ENCODE measurements around the gene HSP90B1.
A peak's percentile ranks its signal among the peaks of the same experiment; 100 is the strongest.

HSP90B1 gene

GRCh38 chr12:103930034-103930786 is at the start of gene HSP90B1:
HSP90B1 (plus strand) TSS chr12:103930410; CDS start chr12:103930516, 106 bp downstream.
- DNase-seq (ENCODE audit: low spot score), result peak; percentile 99

DNA sequence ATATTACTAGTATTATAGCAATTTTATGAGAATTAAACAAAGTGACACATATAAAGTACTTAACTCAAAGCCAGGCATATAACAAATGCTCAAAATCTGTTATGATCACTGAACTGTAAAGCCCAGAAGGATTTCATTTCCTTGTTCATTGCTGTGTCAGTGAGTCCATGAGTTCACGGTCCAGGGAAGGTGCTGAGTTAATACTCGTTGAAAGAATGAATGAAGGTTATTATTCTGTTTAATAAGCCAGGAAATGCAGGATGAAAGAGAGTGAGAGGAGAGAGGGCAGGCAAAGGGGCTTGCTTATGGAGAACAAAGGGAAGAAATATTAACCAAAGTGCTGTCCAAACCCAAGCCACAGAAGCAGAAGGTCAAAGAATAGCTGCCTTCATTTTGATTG is 48.9 kb upstream of the HSP90B1 start:
- no peak for DNase-seq (ENCODE audit: low spot score)

DNA sequence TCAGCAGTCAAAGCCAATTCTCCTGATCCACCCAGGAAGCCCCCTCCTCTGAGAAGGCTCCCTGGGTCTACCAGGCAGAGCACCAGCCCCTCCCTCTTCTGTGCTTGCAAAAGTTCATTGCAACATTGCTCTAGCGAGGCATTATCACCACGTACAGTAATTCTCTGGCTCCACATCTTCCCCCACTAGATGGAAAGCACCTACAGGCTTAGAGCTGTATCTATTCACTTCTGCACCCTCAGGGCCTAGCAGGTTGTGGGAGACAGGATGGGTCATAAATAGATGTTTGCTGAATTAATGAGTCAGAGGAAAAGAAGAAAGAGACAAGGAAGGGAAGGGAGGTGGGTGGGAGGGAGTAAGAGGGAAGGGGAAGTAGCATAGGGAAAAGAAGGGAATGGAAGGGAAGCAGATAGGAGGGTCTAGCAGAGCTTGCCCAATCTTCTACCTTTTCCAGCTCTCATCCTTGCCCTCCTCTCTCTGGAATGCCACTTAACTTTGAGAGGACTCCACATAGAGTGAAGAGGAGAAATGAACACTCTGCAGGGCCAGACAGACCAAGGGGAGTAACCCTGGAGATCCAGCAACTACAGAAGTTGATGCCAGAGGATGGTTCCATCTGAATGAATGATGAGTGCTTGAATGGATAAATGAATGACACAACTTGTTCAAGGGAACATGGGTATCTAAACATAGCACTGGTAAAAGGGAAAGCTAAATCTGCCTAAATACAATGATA is 47.2 kb upstream of the HSP90B1 start:
- DNase-seq (ENCODE audit: low spot score), result no peak

- DNase-seq (ENCODE audit: low spot score), result no peak
Observed at GRCh38 chr12:103883908-103884307, 46.3 kb upstream of the HSP90B1 start.

DNA sequence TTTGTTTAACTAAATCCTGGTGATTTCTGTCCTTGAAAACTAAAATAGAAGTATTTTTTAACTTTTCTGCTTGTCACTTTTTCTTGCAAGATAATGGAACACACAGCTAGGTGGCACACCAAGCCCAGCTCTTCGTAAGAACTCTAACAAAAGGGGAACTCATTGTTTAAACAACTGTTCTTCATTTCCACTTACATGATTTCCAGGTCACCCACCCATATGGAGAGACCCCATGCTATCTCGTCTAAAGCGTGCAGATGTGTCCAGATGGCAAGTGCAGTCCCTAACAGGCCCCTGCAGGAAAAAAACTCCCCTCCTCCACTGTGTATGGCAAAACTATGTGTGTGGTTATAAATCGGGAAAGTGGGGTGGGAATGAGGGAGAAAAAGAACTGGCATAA is 45.9 kb upstream of the HSP90B1 start:
- DNase-seq (ENCODE audit: low spot score), result peak; percentile 48

- no peak for DNase-seq (ENCODE audit: low spot score)
Observed at GRCh38 chr12:103886195-103886797, 43.9 kb upstream of the HSP90B1 start.

GRCh38 chr12:103887738-103888137 is 42.5 kb upstream of the HSP90B1 start:
- DNase-seq (ENCODE audit: low spot score), result no peak

DNA sequence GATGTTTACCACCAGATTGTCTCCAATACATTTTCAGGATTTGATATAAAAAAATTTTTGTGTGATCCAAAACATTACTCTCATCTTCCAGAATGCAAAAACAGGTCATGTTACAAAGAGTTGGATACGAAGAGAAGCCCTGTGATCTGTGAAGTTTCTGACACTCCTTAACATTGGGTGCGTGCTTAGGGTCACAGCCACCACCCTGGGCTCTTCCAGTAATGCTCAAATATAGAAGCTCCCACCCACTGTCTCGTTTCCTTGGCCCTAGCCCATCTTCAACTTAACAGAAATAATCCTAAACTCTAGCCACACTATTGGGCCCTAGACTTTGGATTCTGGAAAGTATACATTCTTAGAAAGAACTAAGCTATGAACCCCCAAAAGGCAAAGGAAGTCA is 32.9 kb upstream of the HSP90B1 start:
- no peak for DNase-seq (ENCODE audit: low spot score)

DNA sequence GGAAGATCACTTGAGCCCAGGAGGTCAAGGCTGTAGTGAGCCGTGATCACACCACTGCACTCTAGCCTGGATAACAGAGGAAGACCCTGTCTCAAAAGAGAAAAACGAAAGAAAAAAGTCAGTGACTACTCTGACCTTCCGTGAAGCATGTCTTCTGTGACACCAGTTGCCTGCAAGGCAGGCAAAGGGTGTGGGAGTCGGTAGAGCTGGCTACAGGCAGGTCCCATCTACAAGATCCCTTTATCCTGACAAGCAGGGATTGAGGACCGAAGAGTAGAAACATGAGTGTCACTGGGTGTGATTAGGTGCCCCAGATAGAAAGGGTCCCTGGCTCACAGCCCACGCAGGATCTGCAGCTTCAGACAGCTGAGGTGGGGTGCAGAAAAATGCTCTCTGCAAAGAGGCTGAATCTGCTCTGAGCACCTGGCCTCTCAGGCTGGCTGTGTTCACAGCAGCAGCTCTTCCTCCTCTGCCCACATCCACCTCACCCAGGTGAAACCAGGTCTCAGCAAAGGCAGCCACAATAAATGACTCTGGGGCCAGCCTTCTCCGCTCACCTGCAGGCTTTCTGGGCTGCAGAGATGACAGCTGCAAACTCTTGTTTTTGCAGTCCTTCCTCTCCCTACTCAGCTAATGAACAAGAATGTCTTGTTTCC is 28.6 kb upstream of the HSP90B1 start:
- DNase-seq (ENCODE audit: low spot score), result no peak

- DNase-seq (ENCODE audit: low spot score), result no peak
Observed at GRCh38 chr12:103903993-103904392, 26.2 kb upstream of the HSP90B1 start.

- DNase-seq (ENCODE audit: low spot score), result no peak
Observed at GRCh38 chr12:103905730-103906349, 24.4 kb upstream of the HSP90B1 start.

DNA sequence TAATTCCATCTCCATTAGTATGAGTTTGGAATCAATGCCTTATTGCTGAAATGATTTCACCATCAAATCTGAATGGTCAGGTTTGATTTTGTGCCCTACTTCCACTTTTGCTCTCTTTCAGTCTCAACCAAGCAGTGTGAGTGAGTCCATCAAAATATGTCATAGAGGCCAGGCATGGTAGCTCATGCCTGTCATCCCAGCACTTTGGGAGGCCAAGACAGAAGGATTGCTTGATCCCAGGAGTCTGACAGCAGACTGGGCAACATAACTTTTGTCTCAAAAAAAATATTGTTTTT is 22.0 kb upstream of the HSP90B1 start:
- no peak for DNase-seq (ENCODE audit: low spot score)

GRCh38 chr12:103908877-103909276 is 21.3 kb upstream of the HSP90B1 start:
- DNase-seq (ENCODE audit: low spot score), result no peak

GRCh38 chr12:103909811-103910210 is 20.4 kb upstream of the HSP90B1 start:
- DNase-seq (ENCODE audit: low spot score), result no peak

- no peak for DNase-seq (ENCODE audit: low spot score)
Observed at GRCh38 chr12:103912069-103912468, 18.1 kb upstream of the HSP90B1 start.

DNA sequence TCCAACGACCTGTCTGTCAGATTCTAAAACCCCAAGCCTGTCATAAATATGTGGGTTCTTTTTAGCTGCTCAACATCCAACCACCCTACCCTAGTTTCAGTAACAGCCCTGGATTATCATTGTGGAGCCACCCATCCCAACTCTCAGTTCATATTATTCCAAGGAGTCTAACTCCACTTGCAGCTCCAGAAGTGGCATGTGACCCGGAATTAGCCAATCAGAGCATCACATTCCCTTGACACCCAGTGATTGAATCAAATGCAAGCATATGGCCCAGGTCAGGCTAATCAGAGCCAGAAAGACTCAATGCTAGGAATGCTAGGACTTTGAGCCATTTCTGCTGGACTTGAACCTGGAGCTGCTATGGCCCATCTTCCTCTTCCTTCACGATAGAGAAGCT is 17.1 kb upstream of the HSP90B1 start:
- DNase-seq (ENCODE audit: low spot score), result no peak

- DNase-seq (ENCODE audit: low spot score), result no peak
Observed at GRCh38 chr12:103915306-103915705, 14.9 kb upstream of the HSP90B1 start.

DNA sequence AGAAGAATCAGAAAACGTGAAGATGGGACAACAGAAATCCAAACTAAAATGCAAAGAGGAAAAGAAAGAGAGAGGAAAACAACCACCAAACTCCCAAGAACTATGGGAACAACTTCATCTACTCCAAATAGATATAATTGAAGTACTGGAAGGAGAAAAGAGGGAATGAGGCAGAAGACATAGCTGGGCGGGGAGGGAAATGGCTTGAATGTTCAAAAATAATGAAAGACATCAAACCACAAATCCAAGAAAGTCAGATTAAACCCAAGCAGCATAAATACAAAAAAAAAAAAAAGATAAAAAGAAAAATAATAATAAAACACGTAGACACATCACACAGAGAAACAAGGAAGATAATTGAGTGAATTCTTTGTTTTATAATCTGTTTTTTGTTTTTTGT is 12.3 kb upstream of the HSP90B1 start:
- no peak for DNase-seq (ENCODE audit: low spot score)

GRCh38 chr12:103924761-103925641 is 5.2 kb upstream of the HSP90B1 start:
- DNase-seq (ENCODE audit: low spot score), result no peak

GRCh38 chr12:103928682-103929045 is 1.5 kb upstream of the HSP90B1 start:
- no peak for DNase-seq (ENCODE audit: low spot score)

- DNase-seq (ENCODE audit: low spot score), result peak; percentile 88
Observed at GRCh38 chr12:103929046-103929783, 995 bp upstream of the HSP90B1 start.
